OCI-LY3 (cell line): ENCODE results near the gene ARRDC4.

Source experiments
- EZH2phosphoT487 ChIP-seq: fragments of 200-600 bp; shearing (Covaris generic); IDR thresholded peaks from 2 replicates; pipeline ENCODE4 v1.6.1; 2018; ENCODE audit warnings: antibody characterized with exemption, mixed run types, low read depth
- TF ChIP-seq, protein P1 (sequence below): fragments of 200-600, 300-600 bp; sonication (generic); IDR thresholded peaks from 2 replicates; pipeline ENCODE4 v1.5.1; 2014; ENCODE audit warnings: antibody characterized with exemption, low read length, low read depth

DNA sequence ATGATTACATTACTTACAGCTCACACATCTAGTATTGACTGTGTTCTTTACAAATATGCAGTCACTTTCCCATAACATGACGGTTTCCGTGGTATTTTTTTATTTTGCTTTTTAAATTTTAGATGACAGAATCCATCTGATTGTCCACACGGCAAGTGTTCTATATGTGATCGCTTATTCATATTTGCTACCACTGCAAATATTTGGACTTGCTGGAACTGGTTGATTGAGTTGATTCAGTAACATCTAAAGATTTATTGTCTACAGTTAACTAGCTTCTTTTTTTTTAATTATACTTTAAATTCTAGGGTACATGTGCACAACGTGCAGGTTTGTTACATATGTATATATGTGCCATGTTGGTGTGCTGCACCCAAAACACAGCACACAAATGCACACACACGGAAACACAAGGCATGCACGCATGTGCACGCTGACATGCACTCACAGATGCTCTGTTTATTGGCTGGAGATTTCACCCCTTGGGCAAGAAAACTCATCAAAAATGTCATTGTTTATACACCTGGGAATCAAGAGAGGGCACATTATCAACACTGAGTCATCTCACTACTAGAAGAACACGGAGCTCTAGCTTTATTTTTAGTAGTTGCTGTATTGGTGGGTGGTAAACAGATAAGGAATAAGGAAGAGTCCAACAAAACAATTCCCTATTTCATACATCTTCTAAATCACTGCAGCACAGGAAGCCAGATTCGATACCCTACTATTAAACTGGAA lies 16.4 kb downstream of the ARRDC4 start:
- TF ChIP-seq, protein P1, sequence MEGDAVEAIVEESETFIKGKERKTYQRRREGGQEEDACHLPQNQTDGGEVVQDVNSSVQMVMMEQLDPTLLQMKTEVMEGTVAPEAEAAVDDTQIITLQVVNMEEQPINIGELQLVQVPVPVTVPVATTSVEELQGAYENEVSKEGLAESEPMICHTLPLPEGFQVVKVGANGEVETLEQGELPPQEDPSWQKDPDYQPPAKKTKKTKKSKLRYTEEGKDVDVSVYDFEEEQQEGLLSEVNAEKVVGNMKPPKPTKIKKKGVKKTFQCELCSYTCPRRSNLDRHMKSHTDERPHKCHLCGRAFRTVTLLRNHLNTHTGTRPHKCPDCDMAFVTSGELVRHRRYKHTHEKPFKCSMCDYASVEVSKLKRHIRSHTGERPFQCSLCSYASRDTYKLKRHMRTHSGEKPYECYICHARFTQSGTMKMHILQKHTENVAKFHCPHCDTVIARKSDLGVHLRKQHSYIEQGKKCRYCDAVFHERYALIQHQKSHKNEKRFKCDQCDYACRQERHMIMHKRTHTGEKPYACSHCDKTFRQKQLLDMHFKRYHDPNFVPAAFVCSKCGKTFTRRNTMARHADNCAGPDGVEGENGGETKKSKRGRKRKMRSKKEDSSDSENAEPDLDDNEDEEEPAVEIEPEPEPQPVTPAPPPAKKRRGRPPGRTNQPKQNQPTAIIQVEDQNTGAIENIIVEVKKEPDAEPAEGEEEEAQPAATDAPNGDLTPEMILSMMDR = no peak
- no peak for TF ChIP-seq EZH2phosphoT487
